Caki2 (cell line): Measurements from ENCODE around the gene RNF103. TPM values are rescaled to one million over a fixed set of nuclear protein-coding genes. Genes with fewer than 3 reads are reported as not detected.
"Not testable (repeated sequence)": the region's sequence is repeated elsewhere in the genome, so short reads cannot be mapped to it uniquely, and the experiment has no call there.

Source experiments
- DNase-seq: peaks from one replicate; pipeline ENCODE4 v3.0.0-alpha.2; 2015; ENCODE audit warnings: low read depth
- in situ Hi-C: cut with HindIII; loops from 2 replicates; pipeline ENCODE4 v1.10.0; 2016; ENCODE audit warnings: low sequenced_read_pairs, low pct_unique_long_range_greater_than_20kb, mixed read lengths
- total RNA-seq: library from RNA; depleted of rRNA; stranded (reverse); fragments of >200 nt; shearing (Covaris generic); gene quantifications from 2 replicates; pipeline ENCODE4 v1.2.3, GENCODE V29; 2014; ENCODE audit warnings: low replicate concordance; rRNA removed

Gene RNF103, protein sequence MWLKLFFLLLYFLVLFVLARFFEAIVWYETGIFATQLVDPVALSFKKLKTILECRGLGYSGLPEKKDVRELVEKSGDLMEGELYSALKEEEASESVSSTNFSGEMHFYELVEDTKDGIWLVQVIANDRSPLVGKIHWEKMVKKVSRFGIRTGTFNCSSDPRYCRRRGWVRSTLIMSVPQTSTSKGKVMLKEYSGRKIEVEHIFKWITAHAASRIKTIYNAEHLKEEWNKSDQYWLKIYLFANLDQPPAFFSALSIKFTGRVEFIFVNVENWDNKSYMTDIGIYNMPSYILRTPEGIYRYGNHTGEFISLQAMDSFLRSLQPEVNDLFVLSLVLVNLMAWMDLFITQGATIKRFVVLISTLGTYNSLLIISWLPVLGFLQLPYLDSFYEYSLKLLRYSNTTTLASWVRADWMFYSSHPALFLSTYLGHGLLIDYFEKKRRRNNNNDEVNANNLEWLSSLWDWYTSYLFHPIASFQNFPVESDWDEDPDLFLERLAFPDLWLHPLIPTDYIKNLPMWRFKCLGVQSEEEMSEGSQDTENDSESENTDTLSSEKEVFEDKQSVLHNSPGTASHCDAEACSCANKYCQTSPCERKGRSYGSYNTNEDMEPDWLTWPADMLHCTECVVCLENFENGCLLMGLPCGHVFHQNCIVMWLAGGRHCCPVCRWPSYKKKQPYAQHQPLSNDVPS
- total RNA-seq, result 16.7 and 20.6 TPM in 2 replicates

DNA sequence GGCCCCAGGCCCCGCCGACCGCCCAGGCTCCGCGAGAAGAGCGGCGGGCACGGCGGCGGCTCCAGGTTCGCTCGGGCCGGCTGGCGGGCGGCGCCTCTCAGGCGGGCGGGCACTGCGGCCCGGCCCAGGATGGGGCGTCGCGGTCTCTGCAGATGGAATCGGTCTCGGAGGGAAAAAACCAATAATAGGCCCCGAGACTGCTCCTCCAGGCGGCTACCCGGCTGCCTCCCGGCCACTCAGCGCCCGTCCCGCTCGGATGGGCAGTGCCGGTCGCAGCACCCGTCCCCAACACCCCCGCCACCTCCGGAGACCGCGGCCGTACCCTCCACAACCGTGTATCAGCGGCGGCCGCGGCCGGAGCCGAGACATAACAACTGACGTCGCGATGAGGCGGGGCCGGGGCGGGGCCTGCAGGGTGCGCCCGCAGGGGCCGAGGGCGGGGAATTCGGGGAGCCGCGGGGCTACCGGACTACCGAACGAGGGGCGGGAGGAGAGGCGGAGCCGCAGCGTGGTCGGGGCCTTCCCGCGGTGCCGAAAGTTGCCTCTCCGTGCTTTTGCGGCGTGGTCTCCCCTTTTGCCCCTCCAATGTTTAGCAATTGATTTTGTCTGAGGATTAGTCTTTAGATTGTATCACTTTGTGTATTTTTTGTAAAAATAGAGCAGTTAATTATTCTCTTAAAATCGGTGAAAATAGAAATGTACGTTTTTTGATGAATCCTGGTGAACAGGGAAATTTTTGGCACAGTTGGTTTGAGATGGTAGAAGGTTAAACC, at the start of gene RNF103:
Gene RNF103, minus strand, starts transcription at position 372 of the 773 bp plus-strand sequence. CDS start 979 bp downstream, outside the sequence.
- in situ Hi-C loops, result no loop called here

DNA sequence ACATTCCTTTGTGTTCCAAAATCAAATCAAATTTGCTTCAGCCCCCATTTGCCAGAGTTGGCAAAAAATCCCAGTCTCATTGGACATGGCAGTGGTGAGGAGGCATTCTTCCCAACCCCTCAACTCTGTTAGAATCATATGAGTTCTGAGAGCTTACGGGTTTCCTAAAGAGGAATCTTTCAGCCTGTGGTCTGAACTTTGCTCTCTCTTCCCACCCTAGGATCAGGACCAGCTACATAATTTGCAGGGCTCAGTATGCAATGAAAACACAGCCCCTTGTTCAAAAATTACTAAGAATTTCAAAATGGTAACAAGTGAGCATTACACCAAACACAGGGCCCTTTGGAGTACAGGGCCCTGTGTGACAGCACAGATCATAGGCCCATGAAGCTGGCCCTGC, 49.3 kb upstream of the RNF103 start:
- no peak for DNase-seq
- in situ Hi-C loops, result no loop called here

More for the DNA sequence above, at the start of gene RNF103:
- DNase-seq, result peak; percentile 89

DNA sequence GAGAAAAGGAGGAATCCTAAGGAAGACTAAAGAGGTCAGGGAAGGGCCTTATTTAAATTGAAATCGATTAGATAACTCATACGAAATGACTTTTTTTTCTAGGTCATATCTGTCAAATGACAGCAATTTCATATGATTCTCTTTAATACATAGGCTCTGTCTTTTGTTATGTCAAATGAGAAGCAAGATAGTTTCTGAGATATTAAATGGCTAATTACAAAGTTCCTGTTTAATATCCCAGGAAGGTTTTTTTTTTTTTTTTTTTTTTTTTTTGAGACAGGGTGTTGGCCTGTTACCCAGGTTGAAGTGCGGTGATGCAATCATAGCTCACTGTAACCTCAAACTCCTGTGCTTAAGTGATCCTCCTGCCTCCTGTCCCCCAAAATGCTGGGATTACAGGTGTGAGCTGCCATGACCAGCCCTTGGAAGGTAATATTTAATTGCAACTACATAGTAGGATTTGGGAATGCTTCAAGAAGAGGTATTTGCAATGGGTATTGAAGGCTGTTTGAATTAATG, 48.4 kb upstream of the RNF103 start:
- in situ Hi-C loops, result no loop called here
- no peak for DNase-seq

DNA sequence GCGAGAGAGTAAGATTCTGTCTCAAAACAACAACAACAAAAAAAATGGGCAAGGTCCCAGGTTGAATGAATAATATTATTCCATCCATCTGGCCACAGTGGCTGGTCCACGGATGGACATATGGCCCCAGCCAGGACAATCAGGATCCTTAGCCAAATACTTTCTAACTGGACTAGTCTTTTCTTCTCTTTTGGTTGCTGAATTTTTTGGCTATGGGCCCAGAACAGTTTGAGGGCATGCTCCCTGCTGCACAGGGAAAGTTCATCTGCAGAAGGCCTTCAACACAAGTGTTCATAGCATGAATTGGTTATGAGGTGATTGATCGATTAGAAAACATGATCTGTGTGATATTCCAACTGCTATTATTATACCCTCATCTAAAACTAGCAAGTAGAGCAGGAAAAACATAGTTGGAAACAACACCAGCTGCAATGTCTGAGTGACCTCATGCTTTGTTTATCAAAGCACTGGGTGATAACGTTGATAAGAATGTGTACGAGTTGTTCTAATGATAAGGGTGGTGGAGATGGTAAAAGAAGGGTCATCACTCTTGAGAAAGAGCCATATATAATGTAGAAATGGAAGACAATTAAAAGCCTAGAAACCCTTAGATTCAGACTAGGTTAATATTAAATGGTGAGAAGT, 47.8 kb upstream of the RNF103 start:
- no peak for DNase-seq
- in situ Hi-C loops, result no loop called here

DNA sequence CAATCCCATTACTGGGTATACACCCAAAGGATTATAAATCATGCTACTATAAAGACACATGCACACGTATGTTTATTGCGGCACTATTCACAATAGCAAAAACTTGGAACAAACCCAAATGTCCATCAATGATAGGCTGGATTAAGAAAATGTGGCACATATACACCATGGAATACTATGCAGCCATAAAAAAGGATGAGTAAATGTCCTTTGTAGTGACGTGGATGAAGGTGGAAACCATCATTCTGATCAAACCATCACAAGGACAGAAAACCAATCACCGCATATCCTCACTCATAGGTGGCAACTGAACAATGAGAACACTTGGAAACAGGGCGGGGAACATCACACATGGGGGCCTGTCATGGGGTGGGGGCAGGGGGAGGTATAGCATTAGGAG, 45.7 kb upstream of the RNF103 start:
- in situ Hi-C loops, DNase-seq: not testable (repeated sequence)

DNA sequence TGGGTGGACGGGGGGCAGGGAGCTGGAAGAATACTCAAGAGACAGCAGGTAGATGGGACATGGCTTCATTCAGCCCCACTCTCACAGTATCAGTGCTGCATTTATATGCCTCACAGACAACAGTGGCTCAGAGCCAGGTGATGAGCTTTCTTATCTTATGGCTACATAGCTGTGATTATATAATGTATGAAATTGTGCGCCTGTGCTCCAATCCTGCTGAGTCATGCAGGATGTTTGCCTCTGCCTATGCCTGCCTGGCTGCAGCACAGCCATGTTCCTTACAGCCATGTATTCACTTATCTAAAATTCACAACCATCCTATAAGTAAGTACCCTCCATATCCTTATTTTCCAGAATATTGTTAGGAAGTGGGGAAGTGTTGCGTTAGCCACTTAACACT, 37.7 kb upstream of the RNF103 start:
- DNase-seq, result peak; percentile 15
- in situ Hi-C loops, result no loop called here

DNA sequence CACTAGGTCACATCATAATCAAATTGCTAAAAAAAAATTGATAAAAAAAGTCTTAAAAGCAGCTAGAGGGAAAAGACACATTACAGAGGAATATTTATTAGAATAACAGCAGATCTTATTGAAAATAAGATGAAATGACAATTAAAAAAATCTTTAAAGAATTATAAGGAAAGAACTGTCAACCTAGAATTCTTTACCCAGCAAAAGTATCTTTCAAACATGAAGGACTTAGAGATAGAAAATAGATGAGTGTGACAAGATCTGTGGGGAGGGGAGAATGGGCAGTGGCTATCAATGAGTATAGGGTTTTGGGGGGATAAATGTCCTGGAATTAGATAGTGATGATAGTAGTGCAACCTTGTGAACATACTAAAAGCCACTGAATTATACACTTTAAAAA, 26.5 kb upstream of the RNF103 start:
- no peak for DNase-seq

DNA sequence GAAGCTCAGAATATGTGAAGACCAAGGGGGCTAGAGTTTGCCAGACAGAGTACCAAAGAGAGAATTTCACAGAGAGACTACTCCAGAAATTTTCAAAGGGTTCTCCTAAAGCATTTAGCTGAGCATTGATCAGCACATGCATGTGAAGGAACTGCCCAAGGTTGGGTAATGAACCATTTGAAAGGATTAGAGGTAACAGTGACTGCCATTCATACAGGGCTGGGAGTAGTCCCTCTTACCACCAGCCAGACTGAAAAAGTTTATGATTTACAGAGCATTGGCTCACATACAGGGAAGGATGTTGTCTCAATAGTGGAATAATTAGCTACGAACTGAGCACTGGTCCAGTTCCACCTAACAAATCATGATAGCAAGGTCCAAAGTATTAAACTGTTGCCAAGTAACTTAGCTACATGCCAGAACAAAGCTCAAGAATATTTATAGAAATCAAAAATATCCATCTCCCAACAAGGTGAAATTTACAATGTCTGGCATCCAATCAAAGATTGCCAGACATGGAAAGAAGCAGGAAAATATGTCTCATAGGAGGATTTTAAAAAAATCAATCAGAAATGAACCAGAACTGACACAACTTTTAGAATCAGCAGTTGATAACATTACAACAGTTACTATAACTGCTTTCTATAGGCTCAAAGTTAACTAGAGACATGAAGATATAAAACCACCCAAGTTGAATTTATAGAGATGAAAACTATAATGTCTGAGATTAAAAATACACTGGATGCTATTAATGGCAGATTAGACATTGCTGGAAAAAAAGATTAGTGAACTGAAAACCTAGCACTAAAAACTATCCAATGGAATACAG, 25.7 kb upstream of the RNF103 start:
- in situ Hi-C loops, result no loop called here
- DNase-seq, result peak; percentile 52

More for the DNA sequence above, 26.5 kb upstream of the RNF103 start:
- in situ Hi-C loops, result no loop called here

DNA sequence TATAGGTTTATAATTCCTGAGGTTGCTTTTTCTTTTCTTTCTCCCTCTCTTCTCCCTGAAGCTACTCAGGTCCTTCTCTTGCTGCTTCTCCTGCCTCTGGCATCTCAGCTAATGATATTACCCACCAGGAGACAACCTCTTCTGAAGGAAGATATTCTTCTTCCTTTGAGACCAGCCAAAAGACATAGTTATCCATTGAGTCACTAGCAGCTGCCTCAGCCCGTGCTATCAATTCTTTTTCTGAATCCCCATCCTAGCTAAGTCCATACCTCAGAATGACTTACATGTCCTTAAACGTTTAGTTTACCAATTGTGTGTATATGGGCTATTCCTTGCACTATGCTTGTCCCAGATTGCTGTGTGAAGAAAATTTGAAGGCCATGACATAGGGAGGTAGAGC, 25.0 kb upstream of the RNF103 start:
- in situ Hi-C loops, result no loop called here
- no peak for DNase-seq

DNA sequence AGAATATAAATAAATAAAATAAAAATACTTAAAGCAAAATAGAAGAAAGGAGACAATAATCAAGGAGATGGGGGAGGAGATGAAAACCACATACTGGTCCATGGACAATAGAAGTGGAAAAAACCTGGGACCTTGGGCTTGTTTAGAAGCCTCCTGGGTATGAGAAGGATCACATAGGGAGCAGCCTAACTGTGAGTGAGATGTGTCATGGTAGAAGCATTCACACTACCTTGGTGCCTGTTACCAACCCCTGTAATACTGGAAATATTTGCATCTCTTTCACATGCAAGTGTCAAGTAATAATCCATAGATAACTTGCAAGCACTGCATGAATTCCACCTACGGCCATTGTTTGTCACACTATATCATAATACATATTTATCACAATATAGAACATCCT, 23.2 kb upstream of the RNF103 start:
- in situ Hi-C loops, result no loop called here
- DNase-seq, result no peak

DNA sequence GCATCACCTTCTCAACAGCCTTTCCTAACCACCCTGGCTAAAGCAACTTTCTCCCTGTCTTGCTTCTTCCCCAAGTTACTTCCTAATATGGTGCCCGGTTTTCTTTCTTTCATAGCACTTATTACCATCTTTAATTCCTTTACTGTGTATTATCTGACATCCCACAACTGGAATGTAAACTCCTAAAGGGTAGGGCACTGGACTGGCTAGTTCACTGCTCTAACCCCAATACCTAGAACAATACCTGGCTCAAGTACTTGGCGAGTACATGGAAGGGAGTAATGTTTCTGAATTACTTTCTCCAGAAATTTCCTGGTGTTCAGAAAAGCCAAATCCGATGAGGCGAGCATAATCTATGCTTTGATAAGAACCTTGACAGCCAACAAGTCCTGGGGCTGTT, 22.7 kb upstream of the RNF103 start:
- in situ Hi-C loops, result no loop called here
- DNase-seq, result no peak

DNA sequence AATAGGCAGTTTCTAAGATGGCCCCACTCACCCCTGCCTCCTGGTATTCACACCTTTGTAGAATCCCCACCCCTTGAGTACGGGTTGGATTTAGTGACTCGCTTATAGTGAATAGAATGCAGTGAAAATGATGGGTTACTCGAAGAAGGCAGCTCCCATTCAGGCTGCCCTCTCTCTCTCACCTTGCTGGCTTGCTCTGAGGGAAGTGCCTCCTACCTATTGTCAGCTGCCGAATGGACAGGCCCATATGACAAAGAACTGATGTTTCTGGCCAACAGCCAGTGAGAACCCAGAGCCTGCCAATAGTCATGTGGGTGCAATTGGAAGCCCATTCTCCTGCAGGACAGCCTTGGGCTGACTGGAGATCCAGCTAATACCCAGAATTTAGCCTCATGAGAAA, 22.1 kb upstream of the RNF103 start:
- DNase-seq, result no peak
- in situ Hi-C loops, result no loop called here

DNA sequence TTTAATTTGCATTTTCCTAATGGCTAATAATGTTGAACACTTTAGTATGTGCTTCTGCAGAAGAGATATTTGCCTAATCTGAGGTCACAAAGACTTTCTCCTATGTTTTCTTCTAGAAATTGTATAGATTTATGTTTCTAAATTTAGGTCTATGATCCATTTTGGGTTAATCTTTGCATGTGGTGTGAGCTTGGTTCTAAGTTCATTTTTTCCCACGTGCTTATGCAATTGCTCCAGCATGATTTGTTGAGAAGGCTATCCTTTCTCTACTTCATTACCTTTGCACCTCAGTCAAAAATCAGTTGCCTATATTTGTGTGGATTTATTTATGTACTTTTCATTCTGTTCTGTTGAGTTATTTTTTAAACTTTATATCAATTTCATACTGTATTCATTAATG, 15.0 kb upstream of the RNF103 start:
- DNase-seq, result no peak
- in situ Hi-C loops, result no loop called here

DNA sequence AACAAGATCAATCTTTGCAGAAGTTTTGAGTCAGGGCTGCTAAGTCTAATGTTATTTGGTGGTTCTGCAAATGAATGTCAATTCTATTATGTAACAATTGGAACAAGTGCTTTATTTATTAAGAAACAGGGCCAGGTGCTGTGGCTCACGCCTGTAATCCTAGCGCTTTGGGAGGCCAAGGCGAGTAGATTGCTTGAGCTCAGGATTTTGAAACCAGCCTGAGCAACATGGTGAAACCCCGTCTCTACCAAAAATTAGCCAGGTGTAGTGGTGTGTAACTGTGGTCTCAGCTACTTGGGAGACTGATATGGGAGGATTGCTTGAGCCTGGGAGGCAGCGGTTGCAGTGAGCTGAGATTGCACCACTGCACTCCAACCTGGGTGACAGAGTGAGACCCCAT, 13.2 kb upstream of the RNF103 start:
- in situ Hi-C loops, result no loop called here

DNA sequence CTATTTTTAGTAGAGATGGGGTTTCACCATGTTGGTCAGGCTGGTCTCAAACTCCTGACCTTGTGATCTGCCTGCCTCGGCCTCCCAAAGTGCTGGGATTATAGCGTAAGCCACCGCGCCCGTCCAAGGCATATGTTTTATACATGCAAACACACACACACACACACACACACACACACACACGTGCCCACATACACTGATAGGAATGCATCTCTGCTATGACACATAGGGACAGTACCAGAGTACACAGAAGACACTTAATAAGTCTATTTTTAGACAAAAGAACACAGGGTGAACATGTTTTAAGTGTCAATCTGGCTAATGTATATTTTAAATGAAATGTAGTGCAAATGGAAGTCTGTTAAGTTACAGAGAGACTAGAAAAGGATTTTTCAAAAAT, 10.7 kb upstream of the RNF103 start:
- DNase-seq, result no peak
- in situ Hi-C loops, result no loop called here

More for the DNA sequence above, 13.2 kb upstream of the RNF103 start:
- no peak for DNase-seq

DNA sequence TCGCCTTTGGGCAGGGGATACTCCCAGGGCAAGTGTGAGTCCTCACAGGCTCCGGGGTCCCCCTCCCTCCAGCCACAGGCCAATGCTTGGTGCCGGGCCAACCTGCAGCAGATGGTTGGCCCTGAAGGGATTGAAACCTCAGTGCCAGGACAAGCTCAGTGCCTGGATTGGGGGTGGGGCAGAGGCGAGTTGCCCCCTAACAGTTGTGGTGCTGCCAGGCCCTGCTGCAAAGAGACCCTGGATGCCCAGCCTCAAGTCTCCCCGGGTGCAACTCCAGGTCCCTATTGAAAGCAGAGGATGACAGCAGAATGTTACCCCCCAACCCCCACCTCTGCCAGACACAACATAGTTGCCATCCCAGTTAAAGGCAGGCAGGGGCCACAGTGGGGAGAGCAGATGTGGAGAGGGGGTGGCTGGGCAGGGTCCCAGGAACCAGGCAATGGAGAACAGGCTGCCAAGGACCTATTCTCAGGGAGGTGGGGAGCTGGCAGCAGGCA, 9.5 kb upstream of the RNF103 start:
- in situ Hi-C loops, result no loop called here
- no peak for DNase-seq

DNA sequence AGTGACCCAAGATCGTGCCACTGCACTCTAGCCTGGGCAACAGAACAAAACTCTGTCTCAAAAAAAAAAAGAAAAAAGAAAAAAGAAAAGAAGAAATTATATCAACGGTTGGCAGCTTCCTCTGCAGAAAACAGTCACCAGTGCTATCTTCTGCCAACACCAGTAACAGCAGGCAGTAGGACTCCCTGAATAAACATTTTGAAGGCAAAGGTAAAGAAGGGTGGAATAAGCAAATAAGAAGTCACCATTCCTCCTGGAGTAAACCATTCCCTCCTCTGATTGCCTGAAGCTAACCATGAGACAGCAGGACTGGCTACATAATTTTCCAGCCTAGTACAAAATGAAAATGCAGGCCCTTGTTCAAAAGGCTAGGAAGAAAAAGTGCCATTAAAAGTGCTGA, 9.0 kb upstream of the RNF103 start:
- no peak for DNase-seq
- in situ Hi-C loops, result no loop called here
